NCI-H1436 (cell line): ENCODE results near the gene KCNK18.
"Not testable (repeated sequence)": the region's sequence is repeated elsewhere in the genome, so short reads cannot be mapped to it uniquely, and the experiment has no call there.

Source experiments
- DNase-seq: peaks from one replicate; lab custom pipeline; 2025; lab: John Stamatoyannopoulos, UW

KCNK18 gene

DNA sequence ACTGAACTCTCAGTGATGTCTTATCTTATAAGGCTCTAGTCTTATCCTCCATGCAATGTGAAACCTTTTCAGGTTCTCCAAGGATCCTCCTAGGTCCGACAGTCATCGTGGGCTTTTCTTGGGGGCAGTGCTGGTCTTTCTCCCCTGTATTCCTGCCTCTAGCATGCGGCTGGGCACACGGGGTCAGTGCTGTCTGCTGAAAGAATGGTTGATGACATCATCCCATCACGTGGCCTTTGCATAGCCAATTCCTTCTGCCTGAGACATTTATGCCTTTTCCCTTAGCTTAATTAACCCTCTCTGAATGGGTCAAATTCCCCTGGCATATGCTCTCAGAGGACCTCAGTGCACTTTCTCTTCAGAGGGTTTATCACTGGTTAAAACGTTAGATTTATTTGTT, 27.0 kb upstream of the KCNK18 start:
- no peak for DNase-seq

DNA sequence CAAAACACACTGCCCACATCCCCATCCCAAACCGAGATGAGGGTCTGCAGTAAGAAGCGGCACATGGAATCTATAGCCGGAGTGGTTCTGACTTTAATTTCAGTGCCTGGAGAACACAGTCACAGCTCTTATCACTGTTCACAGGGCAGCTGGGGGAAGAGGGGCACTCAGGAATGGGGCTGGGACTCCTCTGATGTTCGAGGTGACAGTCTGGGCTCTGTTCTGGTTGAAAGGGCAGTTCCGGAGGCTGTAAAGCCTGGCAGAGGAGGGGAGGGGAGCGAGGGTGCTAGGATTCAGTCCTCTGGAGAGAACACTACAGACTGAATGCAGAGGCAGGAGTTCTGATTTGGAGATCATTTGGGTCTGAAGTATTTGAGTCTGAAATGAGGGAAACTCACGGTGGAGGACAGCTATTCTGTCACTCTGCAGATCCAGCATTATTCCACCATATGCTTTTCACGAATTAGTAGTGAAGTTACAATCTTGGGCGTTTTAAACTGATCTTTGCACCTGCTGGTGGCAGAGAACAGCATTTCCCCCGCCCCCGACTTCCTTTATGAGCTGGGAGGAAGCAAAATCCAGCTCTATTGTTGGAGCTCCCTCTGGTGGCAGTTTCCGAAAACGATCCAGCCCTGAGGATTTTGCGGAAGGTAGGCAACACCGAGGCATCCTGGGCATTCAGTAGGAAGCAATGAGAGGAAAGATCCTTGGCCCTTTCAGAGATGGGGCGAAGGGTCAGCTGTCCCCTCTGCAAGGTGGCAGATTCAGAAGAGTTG, 22.7 kb upstream of the KCNK18 start:
- peak; percentile 89 for DNase-seq

GRCh38 chr10:117175215-117175900, 21.9 kb upstream of the KCNK18 start:
- no peak for DNase-seq

GRCh38 chr10:117175901-117176534, 21.3 kb upstream of the KCNK18 start:
- DNase-seq = peak; percentile 65

- no peak for DNase-seq
Observed at GRCh38 chr10:117178190-117178589, 19.1 kb upstream of the KCNK18 start.

DNA sequence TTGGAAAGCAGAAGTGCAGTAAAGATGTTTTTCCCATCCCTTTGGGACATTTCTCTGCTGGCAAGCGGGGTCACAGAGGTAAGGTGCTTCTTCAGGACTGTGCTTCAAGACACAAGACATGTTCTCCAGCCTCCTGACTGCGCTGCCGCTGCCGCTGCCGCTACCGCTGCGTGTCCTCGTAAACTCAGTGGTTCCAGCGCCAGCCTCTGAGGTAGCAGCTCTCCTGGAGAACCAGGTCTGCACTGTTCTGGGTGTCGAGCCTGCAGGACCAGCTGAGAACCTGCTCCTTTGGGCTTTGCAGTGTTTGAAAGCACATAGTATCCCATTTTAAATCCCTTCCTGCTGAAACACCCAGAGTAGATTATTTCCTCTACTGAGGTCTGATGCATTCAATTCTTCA, 13.0 kb upstream of the KCNK18 start:
- no peak for DNase-seq

- DNase-seq = no peak
Observed at GRCh38 chr10:117184821-117185220, 12.5 kb upstream of the KCNK18 start.

GRCh38 chr10:117185817-117186216, 11.5 kb upstream of the KCNK18 start:
- not testable (repeated sequence) for DNase-seq

- no peak for DNase-seq
Observed at GRCh38 chr10:117186832-117187615, 10.3 kb upstream of the KCNK18 start.

GRCh38 chr10:117188371-117188770, 8.9 kb upstream of the KCNK18 start:
- no peak for DNase-seq

DNA sequence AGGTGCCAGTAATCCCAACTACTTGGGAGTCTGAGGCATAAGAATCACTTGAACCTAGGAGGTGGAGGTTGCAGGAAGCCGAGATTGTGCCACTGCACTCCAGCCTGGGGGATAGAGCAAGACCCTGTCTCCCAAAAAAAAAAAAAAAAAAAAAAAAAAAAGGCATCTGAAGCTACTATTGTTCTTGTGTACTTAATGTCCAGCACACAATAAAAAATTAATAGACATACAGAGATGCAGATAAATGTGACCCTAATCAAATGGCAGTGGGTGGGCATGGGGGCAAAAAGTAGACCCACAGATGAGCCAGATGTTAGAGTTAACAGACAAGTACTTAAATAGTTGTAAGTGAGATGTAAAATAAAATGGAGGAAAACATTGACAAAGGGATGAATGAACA, 7.7 kb upstream of the KCNK18 start:
- no peak for DNase-seq

DNA sequence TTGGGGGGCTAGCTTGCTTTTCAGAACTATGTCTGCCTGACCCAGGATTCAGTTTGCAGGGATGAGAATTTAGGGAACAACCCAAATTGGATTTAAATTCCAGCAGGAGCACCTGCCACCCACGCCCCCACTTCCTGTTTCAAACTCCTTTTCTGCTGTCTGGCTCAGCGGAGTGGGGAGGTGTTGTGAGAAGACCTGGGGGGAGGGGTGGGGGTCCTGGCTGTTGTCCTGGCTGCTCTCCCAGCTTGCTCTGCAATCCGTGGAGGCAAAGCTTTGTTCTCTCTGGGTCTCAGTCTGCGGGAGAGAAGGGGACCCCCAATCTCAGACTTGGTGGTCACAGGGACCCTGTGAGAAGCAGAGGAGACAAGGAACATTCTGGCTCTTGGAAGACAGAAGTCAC, 799 bp downstream of the KCNK18 start:
- no peak for DNase-seq

GRCh38 chr10:117201826-117202225, 4.5 kb downstream of the KCNK18 start:
- no peak for DNase-seq

- DNase-seq = no peak
Observed at GRCh38 chr10:117204316-117204715, 7.0 kb downstream of the KCNK18 start.

DNA sequence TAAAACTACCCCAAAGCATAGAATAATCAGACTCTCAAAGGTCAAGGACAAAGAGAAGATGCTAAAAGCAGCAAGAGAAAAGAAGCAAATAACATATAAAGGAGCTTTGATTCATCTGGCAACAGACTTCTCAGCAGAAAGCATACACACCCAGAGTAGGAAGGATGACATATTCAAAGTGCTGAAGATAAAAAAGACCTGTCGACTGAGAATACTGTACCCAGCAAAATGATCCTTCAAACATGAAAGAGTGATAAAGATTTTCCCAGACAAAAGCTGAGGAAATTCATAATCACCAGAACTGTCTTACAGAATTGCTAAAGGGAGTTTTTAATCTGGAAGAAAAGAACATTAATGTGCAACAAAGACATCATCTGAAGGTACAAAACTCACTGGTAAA, 14.9 kb downstream of the KCNK18 start:
- DNase-seq = no peak

GRCh38 chr10:117214401-117214800, 17.1 kb downstream of the KCNK18 start:
- DNase-seq = no peak

- no peak for DNase-seq
Observed at GRCh38 chr10:117215079-117215478, 17.8 kb downstream of the KCNK18 start.

DNA sequence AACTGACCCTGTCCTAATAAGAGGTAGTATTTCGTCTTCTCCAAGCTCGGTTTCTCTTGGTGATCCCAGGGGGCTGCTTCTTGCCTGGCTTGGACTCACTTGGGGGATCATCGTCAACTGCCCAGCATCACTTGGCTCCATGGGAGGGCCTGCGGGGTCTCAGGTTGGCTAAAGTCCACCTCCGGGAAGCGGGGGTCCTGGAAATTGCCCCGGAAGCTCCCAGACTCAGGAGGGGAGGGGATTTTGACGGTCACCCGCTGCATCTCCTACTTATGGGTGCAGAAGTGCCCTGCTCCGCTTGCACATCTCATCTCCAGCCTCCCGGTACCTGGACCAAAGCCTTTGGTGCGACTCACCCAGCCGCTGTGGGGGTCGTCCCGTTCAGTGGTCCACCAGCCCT, 18.7 kb downstream of the KCNK18 start:
- DNase-seq = no peak

DNA sequence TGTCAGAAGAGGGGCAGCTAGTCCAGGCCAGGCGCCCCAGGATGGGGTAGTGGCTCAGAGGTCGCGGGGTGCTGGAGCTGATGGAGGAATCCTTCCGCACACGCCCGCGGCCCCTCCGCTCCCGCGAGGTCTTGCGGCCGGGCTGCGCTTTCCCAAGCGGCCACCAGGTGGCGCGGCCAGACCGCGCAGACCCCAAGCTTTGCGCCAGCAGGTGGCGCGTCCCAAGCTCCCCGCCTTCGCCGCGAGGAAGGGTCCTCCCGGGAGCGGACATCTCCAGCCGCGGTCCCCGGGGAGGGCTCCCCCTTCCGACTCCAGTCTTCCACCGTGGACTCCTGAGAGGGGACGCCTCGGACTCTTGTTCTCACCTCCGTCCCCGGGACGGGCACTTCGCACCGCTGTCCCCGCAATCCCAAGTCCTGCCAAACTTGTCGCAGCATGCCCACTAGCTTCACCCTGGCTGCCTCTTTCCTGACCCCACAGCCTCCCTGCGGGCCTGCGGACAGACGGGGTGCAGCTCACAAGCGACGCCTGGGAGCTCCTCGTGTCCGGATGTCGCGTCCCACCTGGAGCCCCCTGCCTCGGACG, 19.4 kb downstream of the KCNK18 start:
- peak; percentile 84 for DNase-seq

DNA sequence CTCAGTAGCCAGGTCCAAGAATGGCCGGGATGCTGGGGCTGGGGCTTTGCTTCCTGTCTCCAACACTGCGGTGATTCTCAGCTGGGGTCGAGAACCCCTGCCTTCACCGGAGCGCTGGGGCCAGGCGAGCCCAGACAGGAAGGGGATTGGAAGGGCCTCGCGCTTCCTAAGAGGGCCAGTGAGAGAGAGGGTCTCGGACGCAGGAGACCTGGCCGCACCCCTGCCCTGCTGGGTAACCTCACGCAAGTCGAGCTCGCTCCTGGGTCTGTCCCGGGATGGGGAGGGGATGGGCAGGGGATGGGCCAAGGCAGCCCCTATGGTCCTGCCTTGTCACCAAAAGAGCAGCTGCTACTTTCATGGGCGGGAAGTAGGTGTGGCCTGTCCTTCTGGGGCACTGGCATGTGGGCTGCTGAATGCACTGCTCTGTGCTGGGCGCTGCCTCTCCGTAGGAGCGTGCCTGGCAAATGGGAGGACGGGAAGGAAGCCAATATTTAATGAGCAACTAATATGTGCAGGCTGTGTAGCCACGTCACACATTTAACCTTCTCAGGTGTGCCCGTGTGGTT, 20.0 kb downstream of the KCNK18 start:
- no peak for DNase-seq

GRCh38 chr10:117218654-117219053, 21.4 kb downstream of the KCNK18 start:
- peak; percentile 88 for DNase-seq
